MM.1S (cell line): ENCODE results near the gene FITM2.

Source experiments
- CTCF ChIP-seq: fragments of 300-600 bp; sonication (generic); IDR thresholded peaks from 2 replicates; pipeline ENCODE4 v1.5.1; 2016; ENCODE audit warnings: antibody characterized with exemption, low read length, mixed read lengths
- EZH2 ChIP-seq: fragments of 300-600 bp; sonication (generic); optimal IDR thresholded peaks from 2 replicates; pipeline ENCODE3; 2017; ENCODE audit warnings: low read depth, mild to moderate bottlenecking, antibody characterized with exemption, low read length, mixed read lengths
- EZH2phosphoT487 ChIP-seq: fragments of 300-600 bp; sonication (generic); IDR thresholded peaks from 2 replicates; pipeline ENCODE4 v1.6.1; 2018; ENCODE audit warnings: antibody characterized with exemption, low read length

- TF ChIP-seq CTCF (no peak), EZH2phosphoT487 (no peak), EZH2 (no peak)
Observed at GRCh38 chr20:44302026-44302669, 8.9 kb downstream of the FITM2 start.
